SKM-1 treated with dmso at 0.1 percent for 144 hours (cell line): ENCODE measurements around the gene CD33.

Experiments
- DNase-seq: peaks from one replicate; lab custom pipeline; 2025; ENCODE audit not compliant: unreplicated experiment; lab: John Stamatoyannopoulos, UW

CD33 gene

DNA sequence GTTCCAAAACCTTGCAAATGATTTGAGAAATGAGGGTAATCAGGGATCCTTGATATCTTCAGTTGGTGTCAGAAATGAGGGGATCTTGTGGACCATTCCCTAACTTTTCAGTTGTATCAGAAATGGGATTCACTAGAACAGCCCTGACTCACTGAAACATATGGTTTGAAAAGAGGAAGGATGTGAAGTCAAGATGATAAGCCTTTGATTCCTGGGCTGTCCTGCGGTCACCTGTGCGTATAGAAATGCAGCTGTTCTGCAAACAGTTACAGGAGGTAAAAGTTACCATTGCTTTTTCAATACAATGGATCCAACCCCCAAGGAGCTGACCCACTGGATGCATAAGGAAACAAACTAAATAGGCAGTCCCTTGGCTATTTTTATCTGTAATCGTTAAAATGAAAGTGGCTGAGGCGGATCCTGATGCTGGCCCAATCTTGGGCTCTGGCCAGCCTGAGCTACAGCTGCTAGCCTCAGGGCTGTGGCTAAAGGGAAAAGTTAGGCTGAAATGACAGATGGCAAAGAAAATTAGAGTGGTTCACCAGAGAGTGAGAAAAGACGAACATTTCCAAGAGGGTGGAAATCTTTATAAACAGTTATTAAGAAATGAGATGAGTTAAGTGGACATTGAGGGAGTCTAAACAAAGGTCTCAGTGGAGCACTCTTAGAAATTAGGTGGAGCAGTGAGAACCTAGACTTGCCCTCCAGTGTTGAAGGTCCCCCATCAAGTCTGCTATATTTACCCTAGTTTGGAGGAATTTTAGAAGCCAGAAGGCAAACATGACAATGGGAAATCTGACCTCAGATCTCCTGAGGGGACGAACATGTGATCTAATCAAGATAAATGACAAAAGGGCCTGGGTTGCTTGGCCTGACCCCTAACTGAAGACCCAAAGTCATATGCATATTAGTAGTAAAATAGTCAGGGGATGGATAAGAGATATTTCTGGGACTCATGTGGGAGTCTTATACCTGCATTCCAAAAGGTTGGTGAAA lies 33.6 kb downstream of the CD33 start:
- no peak for DNase-seq

GRCh38 chr19:51259348-51260245 lies 34.7 kb downstream of the CD33 start:
- peak; percentile 13 for DNase-seq

DNA sequence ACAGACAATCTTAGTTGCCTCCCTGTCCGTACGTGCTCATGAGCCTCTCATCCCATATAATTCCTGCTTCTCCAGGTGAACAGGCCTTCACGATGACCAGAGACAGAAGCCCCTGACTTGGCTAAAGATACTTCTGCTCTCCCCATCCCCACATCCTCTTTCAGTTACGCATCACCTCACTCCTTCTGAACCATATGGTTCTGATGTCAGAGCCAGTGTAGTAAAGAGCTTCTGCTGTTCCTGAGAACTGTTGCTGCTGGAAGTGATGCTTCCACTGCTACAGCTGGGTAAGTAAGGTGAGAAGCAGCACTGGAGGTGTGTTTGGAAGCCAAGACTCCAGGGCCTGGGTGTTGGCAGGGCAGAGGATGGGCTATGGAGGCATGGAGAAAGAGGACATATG lies 38.9 kb downstream of the CD33 start:
- no peak for DNase-seq

GRCh38 chr19:51271067-51271466 lies 46.2 kb downstream of the CD33 start:
- no peak for DNase-seq

DNA sequence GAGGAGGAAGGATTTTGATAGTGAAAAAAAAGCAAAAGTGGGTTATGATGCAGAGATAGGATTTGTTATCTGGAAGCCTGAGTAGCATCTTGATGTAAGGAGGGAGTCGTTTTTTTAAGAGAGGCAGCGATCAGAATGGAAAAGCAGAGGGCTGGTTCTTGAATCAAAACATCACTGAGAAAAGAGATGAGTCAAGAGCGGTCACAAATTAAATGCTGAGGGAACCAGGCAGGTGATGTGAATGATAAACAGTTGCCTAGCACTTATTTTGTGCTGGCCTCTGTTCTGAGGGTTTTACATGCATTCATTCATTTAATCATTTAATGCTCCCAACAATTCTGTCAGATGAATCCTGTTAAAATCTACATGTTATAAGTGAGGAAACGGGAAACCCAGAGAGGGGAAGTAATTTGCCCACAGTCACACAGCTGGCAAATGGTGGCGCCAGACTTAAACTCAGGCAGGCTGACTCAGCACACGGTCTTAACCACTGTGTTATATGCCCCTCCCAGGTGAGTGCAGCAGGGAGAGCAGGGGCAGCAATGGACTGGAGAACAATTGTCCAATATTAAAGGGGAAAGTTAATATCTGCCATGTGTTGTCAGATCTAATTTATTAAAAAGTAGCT lies 47.4 kb downstream of the CD33 start:
- peak; percentile 14 for DNase-seq

DNA sequence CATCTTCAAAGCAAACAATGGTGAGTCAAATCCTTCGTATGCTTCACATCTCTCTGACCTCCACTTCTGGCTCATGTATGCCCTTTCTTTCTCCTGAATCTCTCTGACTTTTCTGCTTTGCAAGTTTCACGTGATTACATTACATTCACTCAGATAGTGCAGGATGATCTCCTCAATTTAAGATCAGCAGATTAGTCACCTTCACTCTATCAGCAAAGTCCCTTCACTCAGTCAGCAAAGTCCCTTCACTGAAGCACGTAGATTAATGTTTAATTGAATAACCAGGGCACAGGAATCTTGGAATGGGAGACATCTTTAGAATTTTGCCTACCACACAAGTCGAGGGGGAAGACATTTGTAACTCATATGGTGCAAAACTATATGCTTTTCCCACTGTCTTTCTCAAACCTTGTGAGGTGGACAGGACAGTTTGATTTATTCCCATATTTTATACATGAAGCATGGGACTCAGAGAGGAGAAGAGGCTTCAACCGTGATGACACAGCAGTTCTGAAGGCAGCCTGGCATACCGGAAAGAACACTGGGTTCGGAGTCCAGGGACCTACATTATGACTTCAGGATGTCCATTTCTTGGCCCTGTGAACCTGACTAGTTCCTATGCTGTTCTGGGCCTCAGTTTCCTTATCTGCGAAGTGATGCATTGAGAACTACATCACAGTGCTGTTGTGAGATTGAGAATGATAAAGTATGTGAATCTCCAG lies 49.3 kb downstream of the CD33 start:
- DNase-seq: no peak

DNA sequence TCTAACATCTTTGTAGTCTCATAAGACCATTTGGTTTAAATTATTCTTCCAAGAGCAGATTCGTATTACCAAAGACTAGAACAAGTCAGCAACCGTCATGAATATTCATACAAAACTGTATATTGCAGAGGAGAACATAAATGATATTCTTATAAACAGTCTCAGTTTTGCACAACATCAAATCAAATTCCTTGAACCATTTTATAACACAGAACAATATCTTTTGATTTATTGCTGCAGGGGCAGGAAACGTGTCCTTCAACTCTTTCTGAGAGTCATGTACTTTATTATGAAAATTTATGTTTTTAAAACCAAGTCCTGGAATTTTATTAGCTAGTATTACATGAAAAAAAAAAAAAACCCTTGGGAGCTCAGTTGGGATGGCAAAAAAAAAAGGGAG lies 52.2 kb downstream of the CD33 start:
- no peak for DNase-seq

DNA sequence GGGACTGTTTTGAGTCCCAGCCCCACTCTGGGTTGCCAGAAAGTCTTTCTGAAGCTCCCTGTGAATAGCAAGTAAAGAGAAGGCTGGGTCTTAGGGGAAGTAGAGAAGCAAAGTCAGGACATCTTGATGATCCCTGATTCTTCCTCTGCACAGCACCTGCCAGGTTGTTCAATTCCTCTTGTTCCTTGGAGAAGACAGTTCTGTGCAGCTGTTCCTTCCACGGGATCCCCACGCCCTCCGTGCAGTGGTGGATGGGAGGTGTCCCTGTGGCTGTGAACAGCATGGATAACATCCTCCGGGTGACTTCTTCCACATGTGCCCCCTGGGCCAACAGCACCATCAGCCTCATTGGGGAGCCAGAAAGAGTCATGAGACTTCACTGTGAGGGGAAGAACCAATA lies 57.5 kb downstream of the CD33 start:
- no peak for DNase-seq

GRCh38 chr19:51285682-51286081 lies 60.8 kb downstream of the CD33 start:
- no peak for DNase-seq
